ENCODE data around the gene FOXL1.

- TF ChIP-seq POLR2A (IDR thresholded peaks at IDR 0.05) (no peak), CTCF (IDR thresholded peaks at IDR 0.05) (no peak)
Measured at GRCh38 chr16:86556576-86556975, 21.8 kb upstream of the FOXL1 start.

All from ovary (tissue), 3 donors.